ENCODE data around the gene APEX2.
A peak's percentile ranks its signal among the peaks of the same experiment; 100 is the strongest.
"Not testable (repeated sequence)": the region's sequence is repeated elsewhere in the genome, so short reads cannot be mapped to it uniquely, and the experiment has no call there.

Gene APEX2

GRCh38 chrX:54999717-55000598 is at the start of gene APEX2:
Gene APEX2, plus strand, starts transcription at chrX:55000363. Its CDS starts 60 bp downstream, at chrX:55000423.
- peak; percentile 96 for DNase-seq

- no peak for DNase-seq
Observed at GRCh38 chrX:54950730-54951375, 49.3 kb upstream of the APEX2 start.

- DNase-seq = no peak
Observed at GRCh38 chrX:54961750-54962149, 38.4 kb upstream of the APEX2 start.

- no peak for DNase-seq
Observed at GRCh38 chrX:54964766-54965497, 35.2 kb upstream of the APEX2 start.

GRCh38 chrX:54977387-54977786 is 22.8 kb upstream of the APEX2 start:
- DNase-seq = no peak

GRCh38 chrX:54978448-54978847 is 21.7 kb upstream of the APEX2 start:
- no peak for DNase-seq

- no peak for DNase-seq
Observed at GRCh38 chrX:54979432-54979831, 20.7 kb upstream of the APEX2 start.

GRCh38 chrX:54980334-54980733 is 19.8 kb upstream of the APEX2 start:
- DNase-seq = no peak

- DNase-seq = not testable (repeated sequence)
Observed at GRCh38 chrX:54983306-54983705, 16.9 kb upstream of the APEX2 start.

GRCh38 chrX:54991706-54992105 is 8.5 kb upstream of the APEX2 start:
- DNase-seq = no peak

- DNase-seq = no peak
Observed at GRCh38 chrX:54992911-54993622, 7.1 kb upstream of the APEX2 start.

- no peak for DNase-seq
Observed at GRCh38 chrX:54994099-54994498, 6.1 kb upstream of the APEX2 start, which contains the start of gene PFKFB1. Gene PFKFB1, minus strand, starts transcription at chrX:54994188. Its CDS starts 181 bp downstream, at chrX:54994007.

GRCh38 chrX:54994668-54995351 is 5.4 kb upstream of the APEX2 start:
- DNase-seq = no peak

- DNase-seq = no peak
Observed at GRCh38 chrX:54995621-54996020, 4.5 kb upstream of the APEX2 start.

- no peak for DNase-seq
Observed at GRCh38 chrX:55004231-55004630, 4.1 kb downstream of the APEX2 start.

GRCh38 chrX:55005256-55005655 is 5.1 kb downstream of the APEX2 start:
- DNase-seq = no peak

- no peak for DNase-seq
Observed at GRCh38 chrX:55006827-55007621, 6.9 kb downstream of the APEX2 start.

- no peak for DNase-seq
Observed at GRCh38 chrX:55007656-55008055, 7.5 kb downstream of the APEX2 start.

- DNase-seq = no peak
Observed at GRCh38 chrX:55008571-55009358, 8.6 kb downstream of the APEX2 start.

GRCh38 chrX:55011294-55011693 is 11.1 kb downstream of the APEX2 start:
- no peak for DNase-seq

All from activated effector memory CD4-positive, alpha-beta T cell treated with anti-CD3 and anti-CD28 coated beads, Interleukin-2, amount 50 U/mL, for 16 hours (primary cell).